GM18508 (cell line): Measurements from ENCODE around the gene CNTN5.
"Not testable (repeated sequence)": the region's sequence is repeated elsewhere in the genome, so short reads cannot be mapped to it uniquely, and the experiment has no call there.

Experiments
- ATAC-seq: cut with Tn5 transposase; IDR thresholded peaks from one replicate; pipeline ENCODE4 v1.9.1; 2021; ENCODE audit warnings: moderate number of reproducible peaks; ENCODE audit not compliant: insufficient read depth, unreplicated experiment

Gene CNTN5

DNA sequence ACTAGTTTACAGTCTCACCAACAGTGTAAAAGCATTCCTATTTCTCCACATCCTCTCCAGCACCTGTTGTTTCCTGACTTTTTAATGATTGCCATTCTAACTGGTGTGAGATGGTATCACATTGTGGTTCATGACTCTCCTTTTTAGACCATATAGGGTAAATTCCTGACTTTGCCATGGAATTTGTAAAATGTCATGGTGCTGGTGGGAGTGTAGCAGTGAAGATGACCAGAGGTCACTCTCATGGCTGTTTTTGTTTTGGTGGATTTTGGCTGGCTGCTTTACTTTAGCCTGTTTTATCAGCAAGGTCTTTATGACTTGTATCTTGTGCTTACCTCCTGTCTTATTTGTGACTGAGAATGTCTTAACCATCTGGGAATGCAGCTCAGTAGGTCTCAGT, 816.0 kb downstream of the CNTN5 start:
- ATAC-seq, result not testable (repeated sequence)

DNA sequence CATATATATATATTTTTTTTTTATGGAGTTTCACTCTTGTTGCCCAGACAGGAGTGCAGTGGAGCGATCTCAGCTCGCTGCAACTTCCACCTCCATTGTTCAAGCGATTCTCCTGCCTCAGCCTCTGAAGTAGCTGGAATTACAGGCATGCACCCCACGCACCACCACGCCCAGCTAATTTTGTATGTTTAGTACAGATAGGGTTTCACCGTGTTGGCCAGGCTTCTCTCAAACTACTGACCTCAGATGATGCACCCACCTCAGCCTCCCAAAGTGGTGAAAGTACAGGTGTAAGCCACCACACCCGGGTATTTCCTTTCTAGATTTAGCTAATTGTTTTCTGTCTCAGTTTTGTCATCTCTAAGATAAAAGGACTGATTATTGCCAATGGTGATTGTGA, 821.1 kb downstream of the CNTN5 start:
- no peak for ATAC-seq

DNA sequence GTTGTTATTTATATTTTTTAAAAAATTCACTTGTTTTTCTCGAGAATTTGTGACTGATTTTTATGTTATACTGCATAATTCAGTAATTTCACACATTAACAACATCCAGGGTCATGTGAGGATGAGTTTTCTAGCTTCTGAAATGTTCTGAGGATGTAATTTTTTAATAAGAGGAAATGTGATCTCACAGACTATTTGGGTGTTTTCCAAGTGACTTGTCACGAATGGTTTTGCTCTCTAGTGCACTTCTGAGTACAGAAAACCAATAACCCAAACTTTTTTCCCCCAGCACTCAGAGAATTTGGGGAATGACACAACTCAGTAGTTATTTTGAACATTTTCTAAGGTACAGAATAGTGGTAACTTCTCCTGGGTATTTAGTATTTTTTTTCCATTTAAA, 845.2 kb downstream of the CNTN5 start:
- ATAC-seq, result no peak

DNA sequence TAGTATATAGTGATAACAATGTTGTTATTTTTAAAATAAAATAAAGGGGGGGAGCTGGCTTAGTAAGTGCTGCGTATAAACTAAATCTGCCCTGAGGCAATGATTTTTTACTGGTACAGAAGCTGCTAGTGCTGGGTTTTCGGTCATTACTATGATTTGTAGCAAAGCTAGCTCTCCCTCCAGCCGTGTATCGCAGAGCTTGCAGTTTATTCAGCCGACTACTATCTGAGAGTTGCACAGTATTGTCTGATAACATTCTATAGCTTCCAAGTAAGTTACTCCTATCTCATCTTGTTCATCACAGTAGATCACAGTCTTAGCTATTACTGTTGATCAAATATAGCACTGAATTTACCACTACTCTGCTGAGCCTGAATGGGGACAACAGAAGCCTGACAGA, 860.9 kb downstream of the CNTN5 start:
- ATAC-seq, result no peak

DNA sequence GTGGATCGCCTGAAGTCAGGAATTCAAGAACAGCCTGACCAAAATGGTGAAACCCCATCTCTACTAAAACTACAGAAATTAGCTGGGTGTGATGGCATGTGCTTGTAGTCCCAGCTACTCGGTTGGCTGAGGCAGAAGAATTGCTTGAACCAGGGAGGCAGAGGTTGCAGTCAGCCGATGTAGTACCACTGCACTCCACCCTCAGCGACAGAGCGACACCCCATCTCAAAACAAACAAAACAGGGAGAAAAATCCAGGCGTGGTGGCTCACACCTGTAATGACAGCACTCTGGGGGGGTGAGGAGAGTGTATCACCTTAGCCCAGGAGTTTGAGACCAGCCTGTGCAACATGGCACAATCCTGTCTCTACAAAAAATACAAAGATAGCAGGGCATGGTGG, 864.0 kb downstream of the CNTN5 start:
- no peak for ATAC-seq

DNA sequence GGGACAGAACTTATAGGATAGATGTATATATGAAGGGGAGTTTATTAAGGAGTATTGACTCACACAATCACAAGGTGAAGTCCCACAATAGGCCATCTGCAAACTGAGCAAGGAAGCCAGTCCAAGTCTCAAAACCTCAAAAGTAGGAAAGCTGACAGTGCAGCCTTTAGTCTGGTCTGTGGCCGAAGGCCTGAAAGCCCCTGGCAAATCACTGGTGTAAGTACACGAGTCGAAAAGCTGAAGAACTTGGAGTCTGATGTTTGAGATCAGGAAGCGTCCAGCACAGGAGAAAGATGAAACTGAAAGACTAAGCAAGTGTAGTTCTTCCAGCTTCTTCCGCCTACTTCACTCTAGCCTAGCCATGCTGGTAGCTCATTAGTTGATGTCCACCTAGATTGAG, 866.7 kb downstream of the CNTN5 start:
- ATAC-seq, result no peak

DNA sequence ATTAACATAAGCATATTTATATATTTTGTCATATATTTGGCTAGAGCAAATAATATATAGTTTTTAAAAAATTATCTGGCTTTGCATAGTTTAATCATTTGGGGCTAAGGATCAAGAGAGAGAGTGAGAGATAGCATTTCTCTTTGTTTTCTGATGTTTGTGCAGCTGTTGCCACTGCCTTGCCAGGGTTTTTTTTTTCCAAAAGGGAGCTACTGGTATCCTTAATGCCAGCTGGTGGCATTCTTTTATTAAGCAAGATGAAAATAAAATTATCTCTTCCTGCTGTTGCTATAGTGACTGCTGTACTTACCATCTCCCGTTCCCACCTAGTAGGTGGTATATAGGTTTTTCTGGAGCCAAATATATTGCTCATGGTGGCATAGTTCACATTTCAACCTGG, 873.1 kb downstream of the CNTN5 start:
- no peak for ATAC-seq

DNA sequence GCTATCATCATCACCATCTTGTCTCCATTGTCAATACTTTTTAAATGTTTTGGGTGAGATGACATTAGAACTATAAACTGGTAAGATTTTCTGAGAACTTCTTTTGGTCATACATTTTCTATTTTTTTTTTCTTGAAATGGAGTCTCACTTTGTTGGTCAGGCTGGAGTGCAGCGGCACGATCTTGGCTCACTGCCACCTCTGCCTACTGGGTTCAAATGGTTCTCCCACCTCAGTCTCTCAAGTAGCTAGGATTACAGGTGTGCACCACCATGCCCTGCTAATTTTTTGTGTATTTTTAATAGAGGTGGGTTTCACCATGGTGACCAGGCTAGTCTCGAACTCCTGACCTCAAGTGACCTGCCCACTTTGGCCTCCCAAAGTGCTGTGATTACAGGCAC, 880.4 kb downstream of the CNTN5 start:
- ATAC-seq, result no peak

DNA sequence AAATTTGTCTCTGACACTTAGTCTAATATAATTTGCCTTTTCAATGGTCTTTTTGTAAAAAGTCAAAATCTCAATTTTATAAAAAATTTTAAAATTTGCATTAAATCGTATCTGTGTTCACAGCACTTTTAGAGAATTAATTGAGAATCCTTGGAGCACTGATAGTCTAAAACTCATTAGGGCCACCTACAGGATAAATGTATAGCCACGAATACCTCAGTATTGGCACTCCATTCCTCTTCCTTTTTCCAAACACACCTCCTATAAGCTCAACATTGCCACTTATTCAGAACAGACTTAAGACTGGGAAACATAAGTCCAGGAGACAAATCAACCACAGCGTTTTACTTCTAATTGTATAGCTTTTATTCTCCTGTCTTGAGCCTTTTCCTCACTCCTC, 890.4 kb downstream of the CNTN5 start:
- ATAC-seq, result no peak

DNA sequence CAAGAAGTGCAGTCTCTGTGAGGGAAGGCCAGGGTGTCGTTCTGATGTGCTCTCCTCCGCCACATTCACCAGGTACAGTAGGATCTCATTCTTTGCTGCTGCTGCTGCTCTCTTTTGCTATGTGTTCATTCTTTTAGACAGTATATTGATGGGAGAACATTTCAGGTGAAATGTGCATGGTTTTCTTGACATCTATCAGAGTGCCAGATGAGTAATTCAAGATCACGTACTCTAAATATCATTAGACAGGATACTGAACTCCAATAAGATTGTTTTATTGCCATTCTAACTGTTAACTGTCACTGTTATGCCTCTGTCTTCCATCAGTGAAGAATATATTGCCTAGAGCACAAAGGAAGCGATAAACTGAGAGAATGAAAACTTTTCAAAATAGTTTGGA, 895.3 kb downstream of the CNTN5 start:
- ATAC-seq, result no peak

DNA sequence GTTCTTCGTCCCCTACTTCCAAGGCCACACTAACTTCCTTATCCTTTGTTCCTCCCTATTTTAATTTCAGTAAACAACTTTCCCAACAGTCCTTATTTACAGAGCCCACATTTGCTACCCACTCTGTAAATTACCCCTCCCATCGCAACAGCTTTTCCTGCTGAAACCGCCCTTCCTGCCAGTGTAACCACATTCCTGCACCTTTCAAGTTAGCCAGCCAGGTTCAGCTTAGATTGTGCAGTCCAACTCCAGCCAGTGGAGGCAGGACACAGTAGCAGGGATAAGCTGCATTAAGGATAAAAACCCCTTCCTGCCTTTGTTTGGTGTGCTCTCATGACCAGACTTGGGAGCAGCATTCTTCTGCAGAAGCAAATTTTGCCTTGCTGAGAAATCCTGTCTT, 898.0 kb downstream of the CNTN5 start:
- ATAC-seq, result no peak

DNA sequence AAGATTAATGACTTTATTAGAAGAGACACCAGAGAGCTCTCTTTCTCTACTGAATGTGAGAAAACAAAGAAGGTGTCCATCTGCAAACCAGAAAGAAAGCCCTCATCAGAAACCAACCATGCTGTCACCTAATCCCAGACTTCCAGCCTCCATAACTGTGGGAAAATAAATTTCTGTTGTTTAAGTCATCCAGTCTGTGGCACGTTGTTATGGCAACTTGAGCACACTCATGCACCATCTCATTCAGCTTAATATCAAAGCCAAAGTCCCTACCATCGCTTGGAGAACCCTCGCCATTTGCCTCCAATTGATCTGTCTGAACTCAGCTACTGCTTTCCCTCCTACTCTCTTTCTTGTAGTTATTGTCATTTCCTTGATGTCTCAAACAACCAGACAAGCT, 900.2 kb downstream of the CNTN5 start:
- no peak for ATAC-seq

DNA sequence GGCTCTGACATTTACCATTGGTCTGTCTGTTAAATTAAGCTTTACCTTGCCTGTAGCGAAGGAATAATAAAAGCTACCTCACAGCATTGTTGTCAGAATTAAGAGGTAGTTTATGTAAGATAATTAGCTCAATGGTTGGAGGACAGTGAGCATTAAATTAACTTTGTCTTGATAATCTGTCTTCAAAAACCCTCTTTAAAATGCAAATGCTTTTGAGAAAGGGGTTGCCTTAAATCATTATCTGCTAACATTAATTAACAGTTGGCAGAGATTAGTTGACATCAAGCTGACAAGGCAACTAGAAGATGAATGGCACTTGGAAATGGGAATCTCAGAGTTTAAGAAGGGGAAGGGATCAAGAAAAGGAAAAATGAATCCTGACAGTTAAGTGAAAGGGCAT, 905.2 kb downstream of the CNTN5 start:
- no peak for ATAC-seq

DNA sequence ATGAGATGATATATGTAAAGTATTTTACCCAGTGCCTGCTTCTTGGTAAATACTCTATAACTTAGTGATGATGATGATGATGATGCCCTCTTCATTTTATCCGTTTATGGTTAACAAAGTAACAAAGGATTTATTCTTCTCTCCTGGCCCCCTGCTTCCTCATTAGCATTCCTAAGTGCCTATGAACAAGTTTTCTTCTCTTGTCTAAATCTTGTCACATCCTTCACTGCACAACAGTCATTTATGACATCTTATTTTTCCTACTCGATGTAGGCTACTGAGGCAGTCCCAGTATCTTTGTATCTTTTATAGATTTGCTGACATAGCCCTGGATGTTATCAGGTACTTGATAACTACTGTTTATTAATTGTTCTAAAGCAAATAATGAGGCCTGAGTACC, 911.9 kb downstream of the CNTN5 start:
- no peak for ATAC-seq

DNA sequence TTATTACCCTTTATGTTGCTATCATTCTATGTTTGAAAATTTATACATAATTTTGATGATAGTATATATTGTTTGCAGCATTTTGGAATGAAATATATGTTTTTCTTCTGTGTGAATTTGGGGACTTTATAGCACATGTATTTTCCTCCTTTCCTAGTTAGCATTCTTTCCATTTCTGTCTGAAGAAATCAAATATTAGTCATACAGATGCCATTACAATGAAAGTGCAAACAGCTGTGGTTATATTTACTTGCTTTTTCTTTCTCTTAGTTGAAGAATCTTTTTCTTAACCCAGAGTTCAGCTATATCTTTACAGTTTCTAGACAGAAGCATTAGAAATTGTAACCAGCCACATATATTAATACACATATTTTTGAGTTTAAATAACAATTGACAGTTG, 913.3 kb downstream of the CNTN5 start:
- ATAC-seq, result no peak

DNA sequence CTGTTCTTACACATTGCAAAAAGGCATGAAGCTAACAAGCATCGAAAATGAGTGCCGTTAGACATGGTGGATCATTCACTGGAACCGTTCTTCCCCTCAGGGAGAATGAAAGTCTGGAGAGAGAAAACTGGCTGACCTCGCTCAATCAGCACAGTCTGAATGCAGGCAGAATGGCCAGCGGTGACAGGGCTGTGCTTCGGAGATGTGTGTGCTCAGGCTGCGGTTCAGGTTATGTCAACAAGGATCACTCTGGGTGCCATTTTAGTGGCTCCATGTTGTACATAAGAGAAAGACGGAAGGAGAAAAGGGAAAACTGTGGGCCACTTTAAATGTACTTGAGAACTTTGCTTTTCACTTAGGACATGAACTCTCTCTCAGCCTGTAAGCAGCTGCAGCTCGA, 916.6 kb downstream of the CNTN5 start:
- no peak for ATAC-seq

DNA sequence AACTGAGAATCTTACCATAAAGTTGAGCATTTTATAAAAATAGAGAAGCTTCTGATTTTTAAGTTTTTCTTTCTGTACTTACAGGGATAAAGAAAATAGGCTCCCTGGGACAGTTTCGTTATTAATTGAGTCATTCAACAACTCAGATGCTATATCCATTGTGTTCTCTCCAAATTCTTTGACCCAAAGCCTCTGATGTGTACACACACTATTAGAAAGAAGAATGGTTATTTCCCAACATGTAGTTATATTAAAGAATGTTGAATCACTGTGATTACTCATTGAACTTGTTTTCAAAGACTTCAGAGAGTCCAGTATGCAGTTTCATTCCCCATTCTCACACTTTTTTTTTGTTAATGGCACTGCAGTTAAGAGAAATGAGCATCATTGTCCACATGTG, 932.1 kb downstream of the CNTN5 start:
- ATAC-seq, result no peak

DNA sequence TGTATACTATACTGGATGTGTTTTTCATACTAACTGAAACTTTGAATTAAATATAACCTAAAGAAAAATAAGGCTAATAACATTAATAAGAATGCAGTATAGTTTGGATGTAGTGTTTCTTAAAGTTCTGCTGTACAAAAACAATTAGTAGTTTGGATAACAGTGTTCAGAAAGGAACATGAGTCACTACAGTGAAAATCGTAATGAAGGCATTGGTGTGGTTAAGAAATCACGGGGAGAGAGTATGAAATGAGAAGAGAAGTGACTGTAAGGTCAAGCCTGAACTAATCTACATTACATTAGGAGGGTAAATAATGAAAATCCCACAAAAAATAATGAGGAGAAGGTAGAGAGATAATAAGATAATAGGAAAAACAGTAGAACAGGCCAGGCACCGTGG, 939.8 kb downstream of the CNTN5 start:
- ATAC-seq, result no peak

DNA sequence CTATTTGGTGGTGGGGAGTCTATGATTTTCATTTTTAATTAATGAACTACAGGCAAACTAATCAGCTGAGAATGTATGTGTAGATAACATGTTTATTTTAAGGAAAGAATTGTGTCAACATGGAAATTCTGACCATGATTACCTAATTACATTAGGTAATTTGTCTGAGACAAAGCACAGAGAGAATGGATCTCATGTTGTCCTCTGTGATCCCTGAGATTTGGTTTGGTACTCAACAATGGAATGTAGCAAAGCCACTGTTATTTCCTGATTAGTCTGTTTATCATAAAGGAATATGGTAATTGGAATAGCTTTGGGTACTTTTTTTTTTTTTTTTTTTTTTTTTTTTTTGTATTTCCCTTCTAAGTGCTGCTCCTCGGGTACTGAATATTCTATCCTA, 947.6 kb downstream of the CNTN5 start:
- ATAC-seq, result no peak

DNA sequence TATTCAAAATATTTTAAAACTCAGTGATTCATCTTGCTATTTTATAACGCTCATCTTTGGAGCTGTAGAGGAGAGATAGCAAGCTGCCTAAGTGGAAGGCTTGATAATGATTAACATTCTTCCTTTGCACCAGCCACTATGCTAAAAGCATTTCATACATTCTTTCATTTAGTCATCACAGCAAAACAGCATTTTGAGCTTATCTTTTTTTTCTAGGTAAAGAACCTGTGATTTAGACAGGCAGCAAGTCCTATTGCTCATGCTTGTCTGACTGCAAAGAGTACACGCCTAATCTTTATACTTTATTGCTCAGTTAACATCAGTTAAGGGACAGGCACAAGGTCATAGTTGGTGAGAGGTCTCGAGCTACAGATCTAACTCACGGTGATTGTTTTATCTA, 953.2 kb downstream of the CNTN5 start:
- ATAC-seq, result no peak

DNA sequence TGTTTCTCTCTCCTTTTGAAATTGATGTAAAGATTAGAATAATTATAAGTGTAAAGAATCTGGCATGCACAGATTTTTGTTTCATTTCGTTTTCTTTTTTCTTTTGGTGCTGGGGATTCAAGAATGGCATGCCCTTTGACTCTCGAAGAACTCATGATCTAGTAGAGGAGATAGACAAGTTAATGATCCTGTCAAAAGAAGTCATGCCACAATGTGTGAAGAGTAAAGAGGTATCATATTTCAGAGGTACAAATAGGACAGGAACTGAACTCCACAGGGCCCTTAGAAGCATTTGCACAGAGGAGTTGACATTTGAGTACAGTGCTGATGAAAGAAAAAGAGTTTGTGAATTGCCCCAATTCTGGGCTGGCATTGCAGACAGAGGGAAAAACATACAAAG, 958.3 kb downstream of the CNTN5 start:
- ATAC-seq, result no peak

DNA sequence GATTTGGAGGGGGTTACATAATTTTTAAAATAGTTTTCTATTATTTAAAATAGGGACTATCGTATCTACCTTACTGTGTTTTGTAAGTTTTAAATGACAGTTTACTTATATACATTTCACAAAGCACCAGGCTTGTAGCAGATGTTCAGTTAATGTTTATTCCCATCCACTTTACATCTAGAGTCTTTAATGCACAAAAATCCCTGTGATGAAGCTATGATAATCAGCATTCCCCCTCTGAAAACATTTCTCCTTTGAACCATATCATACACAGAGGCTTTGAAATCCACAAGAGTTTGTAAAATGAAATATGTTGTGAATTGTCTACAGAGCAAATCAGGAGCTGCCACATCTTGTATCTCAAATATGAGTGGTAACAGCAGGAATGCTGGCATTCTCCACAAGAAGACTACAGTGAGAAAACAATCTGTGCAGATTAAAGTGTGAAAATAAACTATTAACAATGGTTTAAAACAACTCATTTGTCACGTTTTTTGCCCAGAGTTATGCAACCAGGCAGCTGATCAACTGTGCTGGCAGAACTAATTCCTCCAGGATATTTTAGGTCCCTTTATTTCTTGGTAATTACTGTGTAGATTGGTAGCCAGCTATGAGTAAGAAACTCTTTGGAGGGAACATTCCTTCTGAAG, 967.2 kb downstream of the CNTN5 start:
- ATAC-seq, result no peak

DNA sequence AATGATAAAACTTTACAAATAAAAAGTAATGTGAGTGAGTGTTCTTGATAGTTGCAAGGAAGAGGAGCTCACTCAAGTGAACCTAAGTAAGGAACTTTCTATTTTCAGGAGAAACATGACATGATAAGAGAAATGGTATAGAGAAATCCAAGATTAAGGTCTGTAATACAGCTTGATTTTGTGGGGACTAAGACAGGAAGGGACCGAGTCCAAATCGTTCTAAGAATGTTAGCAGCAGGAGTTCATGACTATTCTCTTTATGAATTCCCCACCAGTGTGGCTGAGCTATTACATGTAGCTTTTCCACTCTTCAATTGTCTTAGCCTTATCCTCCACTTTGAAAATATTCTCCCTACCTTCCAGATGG, 967.7 kb downstream of the CNTN5 start:
- ATAC-seq, result no peak
